SH-SY5Y (cell line): ENCODE data around the gene TAS2R5.

Experiments used
- GATA2 ChIP-seq: IDR thresholded peaks from 2 replicates; pipeline ENCODE4 v1.6.1; 2011; ENCODE audit warnings: mild to moderate bottlenecking, low read depth, low read length
- GATA3 ChIP-seq: IDR thresholded peaks from 2 replicates; pipeline ENCODE4 v1.6.1; 2011; ENCODE audit warnings: low read depth, mild to moderate bottlenecking, low read length, moderate library complexity

GRCh38 chr7:141839256-141839655, 49.2 kb downstream of the TAS2R5 start:
- no peak for TF ChIP-seq GATA2
- no peak for TF ChIP-seq GATA3
